Posterior cingulate gyrus (tissue), 11 donors: Measurements from ENCODE around the gene PLA2R1.
A peak's percentile ranks its signal among the peaks of the same experiment; 100 is the strongest.

Experiments used
- DNase-seq, 10 donors: peaks; one replicate each; pipeline versions ENCODE4 v3.0.0 to v3.0.0-alpha.2; 2020 to 2021; ENCODE audit warnings: mixed read lengths in 3 of 10
- intact Hi-C: fragments of 100-400 bp; cut with DNase I; formaldehyde crosslinking; loops from one replicate; pipeline ENCODE4 v1.15.1; 2023

Gene PLA2R1

DNA sequence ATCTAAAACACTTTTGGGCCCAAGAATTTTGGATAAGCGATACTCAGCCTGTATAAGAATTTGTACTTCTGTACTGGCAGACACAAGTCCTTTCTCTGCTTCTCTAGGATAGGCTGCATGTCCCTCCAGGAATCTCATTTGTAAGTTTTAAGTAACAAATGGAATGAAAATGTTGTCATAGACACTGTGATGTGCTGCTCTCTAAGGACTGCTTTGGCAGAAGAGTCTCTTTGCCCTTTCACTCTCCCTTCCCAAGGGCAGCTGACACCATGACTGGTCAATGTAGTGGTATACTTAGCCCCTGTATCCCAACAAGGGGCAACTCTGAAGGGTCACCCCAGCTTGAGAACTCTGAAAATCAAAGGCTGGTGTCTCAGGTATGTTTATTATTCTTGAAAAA is 27.3 kb downstream of the PLA2R1 start:
- intact Hi-C loops: no loop called here
- DNase-seq: no peak

GRCh38 chr2:160034396-160034795 is 28.0 kb downstream of the PLA2R1 start:
- DNase-seq: no peak
- intact Hi-C loops: no loop called here

GRCh38 chr2:160033732-160034392 is 28.6 kb downstream of the PLA2R1 start:
- DNase-seq: no peak
- intact Hi-C loops: no loop called here

- peak in 1 of 10 donors; percentile 31 for DNase-seq
- intact Hi-C loops: no loop called here
Measured at GRCh38 chr2:160029270-160029628, 33.2 kb downstream of the PLA2R1 start.

GRCh38 chr2:160028431-160029269 is 33.8 kb downstream of the PLA2R1 start:
- intact Hi-C loops: no loop called here
- no peak for DNase-seq

- intact Hi-C loops: no loop called here
- DNase-seq: no peak
Measured at GRCh38 chr2:160022162-160022561, 40.3 kb downstream of the PLA2R1 start.

DNA sequence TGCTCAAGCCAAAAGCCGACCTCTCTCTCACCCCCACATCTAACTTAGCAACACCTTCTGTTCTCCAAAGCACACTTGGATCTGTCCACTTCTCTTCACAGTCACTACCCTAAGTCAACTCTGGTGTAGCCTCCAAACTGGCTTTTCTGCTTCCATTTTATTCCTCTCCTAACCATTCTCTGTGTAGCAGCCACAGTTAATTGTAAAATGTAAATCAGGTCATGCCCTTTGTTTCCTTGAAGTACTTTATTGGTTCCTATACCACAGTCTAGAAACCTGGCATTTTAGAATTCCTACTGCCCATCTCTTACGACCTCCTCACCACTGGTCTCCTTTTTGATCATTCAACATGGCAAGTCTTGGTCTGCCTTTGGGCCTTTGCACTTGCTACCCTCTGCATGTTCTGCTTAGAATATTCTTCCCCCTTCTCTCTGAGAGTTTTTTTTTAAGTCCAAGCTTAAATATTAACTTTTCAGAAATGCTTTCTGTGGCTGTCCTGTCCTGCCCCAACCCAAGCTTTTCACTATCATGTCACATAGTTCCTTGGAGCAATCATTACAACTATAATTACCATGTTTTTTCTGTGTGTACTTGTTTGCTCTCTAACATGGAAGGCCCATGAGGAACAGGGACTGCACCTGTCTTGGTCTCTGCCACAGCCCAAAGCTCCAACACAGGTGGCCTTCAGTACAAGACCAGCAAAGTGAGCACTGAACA is 42.9 kb downstream of the PLA2R1 start:
- no peak for DNase-seq
- intact Hi-C loops: no loop called here

- DNase-seq: no peak
- intact Hi-C loops: no loop called here
Measured at GRCh38 chr2:160015746-160016145, 46.7 kb downstream of the PLA2R1 start.

DNA sequence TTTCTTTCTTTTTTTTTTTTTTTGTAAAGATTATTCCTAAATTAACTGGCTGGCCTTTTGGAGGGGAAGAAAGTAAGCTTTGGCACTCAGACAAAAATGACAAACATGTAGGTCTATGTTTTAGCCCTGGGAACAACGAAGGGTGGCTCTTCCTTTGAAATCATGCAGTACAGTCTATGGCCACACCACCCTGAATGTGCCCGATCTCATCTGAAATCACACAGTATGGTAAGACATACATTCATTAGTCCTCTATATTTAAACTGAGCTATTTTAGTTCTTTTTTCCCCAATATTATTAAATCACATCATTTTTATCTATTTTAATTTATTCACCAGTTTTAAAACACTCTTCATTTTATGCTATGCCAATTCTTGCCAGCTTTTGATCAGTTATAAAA is 48.2 kb downstream of the PLA2R1 start:
- no peak for DNase-seq
- intact Hi-C loops: no loop called here

DNA sequence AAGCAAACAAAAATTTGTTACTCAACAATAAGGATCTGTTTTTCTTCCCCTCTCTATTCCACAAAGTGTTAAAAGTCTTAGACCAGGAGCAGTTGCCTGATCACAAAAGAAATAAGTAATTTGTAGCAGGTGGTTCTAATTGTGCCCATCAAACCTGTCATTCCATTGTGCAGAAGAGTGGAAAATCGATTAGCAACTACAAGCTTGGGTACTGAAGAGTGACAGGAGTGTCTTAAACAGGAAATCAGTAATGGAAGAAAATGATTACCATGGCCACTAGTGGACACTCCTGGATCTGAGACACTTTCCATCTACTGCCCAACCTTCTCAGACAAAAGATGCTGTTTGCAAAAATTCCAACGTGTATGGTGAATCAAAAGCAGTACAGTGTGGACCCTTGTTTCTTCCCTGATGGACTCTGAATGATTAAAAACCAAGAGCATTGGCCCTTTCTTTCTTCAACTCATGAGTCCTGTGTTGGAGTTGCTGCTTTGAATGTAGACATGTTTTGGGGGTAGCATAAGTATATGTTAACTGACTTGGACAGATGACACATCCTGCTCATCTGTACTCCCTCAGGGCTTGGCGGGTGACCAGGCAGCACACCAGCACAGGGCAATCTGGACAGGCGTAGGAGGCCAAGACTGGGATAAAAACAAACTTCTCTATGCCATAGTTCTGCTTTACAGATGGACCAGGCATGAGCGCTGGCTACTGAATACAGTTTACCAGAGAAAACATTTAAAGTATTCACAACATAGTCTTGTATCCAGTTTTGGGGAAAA is 51.9 kb downstream of the PLA2R1 start:
- no peak for DNase-seq
- intact Hi-C loops: no loop called here

DNA sequence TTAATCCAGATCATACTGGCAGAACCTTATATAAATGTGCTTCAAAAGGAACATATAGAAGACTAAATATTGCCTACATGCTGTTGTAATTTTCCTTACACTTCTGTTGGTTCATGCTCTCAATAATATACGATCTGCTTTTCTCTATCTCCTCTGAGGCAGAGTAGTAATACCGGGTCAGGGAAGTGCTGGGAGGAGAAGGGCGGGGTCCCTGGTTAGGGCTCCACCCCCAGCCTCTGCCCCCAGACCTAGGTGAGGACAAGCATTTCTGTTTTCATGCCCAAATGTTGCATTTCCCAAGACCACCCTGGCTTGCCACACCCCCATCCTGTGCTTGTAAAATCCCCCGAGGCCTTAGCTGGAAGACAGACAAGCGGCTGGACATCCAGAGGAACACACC is 55.3 kb downstream of the PLA2R1 start:
- intact Hi-C loops: no loop called here
- DNase-seq: no peak

- DNase-seq: no peak
- intact Hi-C loops: no loop called here
Measured at GRCh38 chr2:160006475-160006874, 55.9 kb downstream of the PLA2R1 start.

DNA sequence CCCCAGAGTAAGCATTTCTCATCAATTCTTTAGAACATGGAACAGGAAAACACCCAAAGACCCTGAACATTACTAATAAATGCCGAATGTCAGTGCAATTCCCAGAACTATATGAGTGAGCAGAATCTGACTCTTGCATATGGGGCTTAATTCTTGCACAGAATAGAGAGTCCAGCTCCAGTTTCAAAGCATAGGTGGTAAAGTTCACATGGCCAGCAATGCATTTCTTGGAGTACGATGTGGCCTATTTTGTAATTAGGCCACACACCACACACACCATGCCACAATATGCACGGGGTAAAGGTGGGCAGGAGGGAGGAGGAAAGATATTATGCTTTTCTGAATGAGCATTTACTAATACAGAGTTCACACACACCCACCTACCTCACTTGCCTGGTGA is 56.5 kb downstream of the PLA2R1 start:
- intact Hi-C loops: no loop called here
- no peak for DNase-seq

- no peak for DNase-seq
- intact Hi-C loops: no loop called here
Measured at GRCh38 chr2:160005476-160005875, 56.9 kb downstream of the PLA2R1 start.

GRCh38 chr2:159998961-159999360 is 63.5 kb downstream of the PLA2R1 start:
- no peak for DNase-seq
- intact Hi-C loops: no loop called here

DNA sequence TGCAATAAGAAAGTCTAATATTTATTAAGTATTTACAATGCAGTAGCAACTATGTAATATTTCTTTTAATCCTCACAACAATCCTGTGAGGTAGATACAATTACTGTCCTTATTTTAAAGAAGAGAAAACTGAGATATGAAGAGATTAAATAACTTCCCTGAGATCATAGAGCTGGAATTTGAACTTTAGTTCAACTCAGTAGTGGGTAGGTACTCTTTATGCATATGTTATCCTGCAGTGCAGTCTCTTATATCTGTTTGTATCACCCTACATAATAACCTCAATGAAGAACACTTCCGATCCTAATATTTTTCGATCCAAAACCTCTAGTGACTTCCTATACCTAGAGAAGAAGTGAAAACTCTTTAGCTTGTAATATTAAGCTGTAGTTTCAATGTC is 64.2 kb downstream of the PLA2R1 start:
- no peak for DNase-seq
- intact Hi-C loops: no loop called here

DNA sequence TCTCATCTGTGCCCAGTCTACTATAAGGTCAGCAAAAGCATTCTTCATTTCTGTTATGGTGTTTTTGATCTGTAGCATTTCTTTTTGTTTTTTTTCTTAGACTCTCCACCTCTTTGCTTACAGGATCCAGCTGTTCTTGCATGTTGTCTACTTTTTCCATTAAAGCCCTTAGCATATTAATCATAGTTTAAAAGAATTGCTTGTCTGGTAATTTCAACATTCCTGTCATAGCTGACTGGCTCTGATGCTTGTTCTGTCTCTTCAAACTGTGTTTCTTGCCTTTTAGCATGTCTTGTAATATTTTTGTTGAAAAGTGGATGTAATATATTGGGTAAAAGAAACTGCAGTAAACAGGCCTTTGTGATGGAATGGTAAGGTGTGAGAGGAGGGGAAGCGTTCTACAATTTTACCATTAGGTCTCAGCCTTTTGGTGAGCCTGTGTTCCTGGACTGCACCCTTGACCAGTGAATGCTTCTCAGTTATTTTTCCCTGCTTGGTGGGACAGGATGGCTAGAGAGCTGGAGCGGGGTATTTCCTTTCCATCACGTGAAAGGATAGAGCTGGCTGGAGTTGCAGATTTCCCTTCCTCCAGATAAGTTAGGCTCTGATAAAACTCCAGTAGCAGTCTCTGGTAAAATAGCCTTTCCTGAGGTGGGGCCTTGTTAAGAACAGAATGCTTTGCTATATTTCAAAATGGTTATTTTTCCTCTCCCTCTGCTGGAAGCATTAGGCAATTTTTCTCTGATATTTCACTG is 65.4 kb downstream of the PLA2R1 start:
- DNase-seq: no peak
- intact Hi-C loops: no loop called here

DNA sequence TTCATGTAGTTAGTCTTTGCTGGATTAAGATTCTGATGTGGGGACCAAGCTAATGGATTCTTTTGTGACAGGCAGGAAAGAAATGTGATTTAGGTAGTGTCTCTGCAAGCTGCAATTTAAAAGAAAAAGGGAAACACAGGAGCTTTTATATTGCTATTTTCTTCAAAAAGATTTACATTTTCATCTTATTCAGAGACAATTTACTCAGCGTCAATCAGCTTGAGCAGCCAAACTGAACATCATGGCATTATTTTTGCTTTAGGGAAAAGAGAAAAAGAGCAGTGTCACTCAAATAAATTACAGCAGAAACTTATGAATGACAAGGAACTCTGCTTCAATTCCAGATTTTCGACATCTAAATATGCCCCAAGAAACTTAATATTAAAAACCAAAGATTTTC is 67.4 kb downstream of the PLA2R1 start:
- no peak for DNase-seq
- intact Hi-C loops: no loop called here

DNA sequence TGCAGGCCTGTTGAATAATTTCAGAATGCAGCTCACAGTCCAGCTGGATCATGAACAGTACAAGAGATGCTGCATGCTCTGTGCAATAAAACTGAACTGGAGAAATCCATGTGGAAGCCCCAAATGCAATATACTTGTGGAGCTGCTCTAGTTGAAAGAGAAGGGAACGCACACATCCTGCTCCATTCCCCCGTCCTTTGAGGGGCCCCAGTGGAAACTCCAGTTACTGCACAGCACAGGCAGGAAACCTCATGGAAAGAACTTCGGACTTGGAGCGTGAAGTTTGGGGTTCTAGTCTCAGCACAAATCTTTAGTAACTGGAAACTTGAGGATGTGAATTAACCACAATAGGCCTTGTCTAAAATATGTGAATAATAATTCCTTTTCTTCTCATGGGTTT is 73.2 kb downstream of the PLA2R1 start:
- DNase-seq: no peak
- intact Hi-C loops: no loop called here

GRCh38 chr2:159988412-159988970 is 73.9 kb downstream of the PLA2R1 start:
- intact Hi-C loops: no loop called here

More at GRCh38 chr2:159988412-159988970, 73.9 kb downstream of the PLA2R1 start:
- no peak for DNase-seq
